Measurements from ENCODE around the gene BICRAL.
"Not testable (repeated sequence)": the region's sequence is repeated elsewhere in the genome, so short reads cannot be mapped to it uniquely, and the experiment has no call there.

Gene BICRAL

DNA sequence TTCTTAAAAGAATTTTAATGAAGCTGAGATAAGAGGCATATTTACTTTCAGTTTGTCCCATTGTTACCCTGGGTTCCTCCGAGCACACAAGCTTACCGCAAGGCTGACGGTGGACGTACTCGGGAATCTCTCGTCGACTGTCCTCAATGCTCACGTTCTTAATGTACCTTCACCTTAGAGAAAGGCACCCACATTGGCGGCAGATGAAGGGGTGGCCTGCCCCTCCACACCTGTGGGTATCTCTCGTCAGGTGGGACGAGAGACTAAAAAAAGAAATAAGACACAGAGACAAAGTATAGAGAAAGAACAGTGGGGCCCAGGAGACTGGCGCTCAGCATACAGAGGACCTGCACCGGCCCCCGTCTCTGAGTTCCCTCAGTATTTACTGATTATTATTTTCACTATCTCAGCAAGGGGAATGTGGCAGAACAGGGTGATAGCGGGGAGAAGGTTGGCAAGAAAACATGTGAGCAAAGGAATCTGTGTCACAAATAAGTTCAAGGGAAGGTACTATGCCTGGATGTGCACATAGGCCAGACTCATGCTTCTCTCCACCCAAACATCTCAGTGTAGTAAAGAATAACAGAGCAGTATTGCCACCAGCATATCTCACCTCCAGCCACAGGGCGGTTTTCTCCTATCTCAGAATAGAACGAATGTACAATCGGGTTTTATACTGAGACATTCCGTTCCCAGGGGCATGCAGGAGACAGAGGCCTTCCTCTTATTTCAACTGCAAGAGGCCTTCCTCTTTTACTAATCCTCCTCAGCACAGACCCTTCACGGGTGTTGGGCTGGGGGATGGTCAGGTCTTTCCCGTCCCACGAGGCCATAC lies 120.8 kb downstream of the BICRAL start:
- DNase-seq: not testable (repeated sequence)

DNA sequence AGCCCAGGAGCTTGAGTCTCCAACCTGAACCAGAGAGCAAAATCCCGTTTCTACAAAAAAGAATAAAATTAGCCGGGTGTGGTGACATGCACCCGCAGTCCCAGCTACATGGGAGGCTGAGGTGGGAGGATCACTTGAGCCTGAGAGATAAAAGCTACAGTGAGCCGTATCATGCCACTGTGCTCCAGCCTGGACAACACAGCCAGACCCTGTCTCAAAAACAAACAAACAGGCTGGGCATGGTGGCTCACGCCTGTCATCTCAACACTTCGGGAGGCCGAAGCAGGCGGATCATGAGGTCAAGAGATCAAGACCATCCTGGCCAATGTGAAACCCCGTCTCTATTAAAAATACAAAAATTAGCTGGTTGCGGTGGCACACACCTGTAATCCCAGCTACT lies 122.6 kb downstream of the BICRAL start:
- no peak for DNase-seq

DNA sequence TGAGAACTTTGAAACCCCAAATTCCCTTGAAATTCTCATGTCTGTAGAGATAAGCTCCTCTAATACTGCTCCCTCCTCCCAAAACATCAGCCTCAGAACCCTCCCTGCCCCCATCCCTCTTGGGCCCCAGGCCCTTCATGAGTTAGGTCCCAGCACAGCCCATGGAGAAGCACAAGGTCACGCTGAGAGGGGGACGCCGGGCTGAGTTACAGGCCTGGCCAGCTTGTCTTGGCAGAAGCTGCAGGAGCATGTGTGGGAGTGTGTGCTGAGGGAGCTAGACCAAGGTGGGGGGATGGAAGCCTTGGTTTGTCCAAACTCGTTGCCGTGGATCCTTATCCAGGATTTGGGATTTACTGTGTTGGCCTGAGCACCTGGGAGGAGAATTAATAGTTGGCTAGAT lies 125.5 kb downstream of the BICRAL start:
- DNase-seq: no peak

DNA sequence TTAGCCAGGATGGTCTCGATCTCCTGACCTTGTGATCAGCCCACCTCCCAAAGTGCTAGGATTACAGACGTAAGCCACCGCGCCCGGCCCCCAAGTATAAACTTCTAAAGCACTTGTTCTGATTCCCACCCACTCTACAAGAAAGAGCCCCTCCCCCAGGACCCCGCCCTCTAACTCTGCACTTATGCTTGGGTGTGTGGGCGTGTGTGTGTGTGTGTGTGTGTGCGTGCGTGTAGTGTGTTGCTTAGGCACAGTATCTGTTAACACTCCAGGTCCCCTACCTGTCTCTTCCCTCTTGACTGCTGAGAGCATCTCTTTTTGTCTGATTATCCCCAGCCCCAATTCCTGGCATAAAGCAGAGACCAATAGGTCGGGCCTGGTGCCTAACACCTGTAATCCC lies 128.0 kb downstream of the BICRAL start:
- no peak for DNase-seq

DNA sequence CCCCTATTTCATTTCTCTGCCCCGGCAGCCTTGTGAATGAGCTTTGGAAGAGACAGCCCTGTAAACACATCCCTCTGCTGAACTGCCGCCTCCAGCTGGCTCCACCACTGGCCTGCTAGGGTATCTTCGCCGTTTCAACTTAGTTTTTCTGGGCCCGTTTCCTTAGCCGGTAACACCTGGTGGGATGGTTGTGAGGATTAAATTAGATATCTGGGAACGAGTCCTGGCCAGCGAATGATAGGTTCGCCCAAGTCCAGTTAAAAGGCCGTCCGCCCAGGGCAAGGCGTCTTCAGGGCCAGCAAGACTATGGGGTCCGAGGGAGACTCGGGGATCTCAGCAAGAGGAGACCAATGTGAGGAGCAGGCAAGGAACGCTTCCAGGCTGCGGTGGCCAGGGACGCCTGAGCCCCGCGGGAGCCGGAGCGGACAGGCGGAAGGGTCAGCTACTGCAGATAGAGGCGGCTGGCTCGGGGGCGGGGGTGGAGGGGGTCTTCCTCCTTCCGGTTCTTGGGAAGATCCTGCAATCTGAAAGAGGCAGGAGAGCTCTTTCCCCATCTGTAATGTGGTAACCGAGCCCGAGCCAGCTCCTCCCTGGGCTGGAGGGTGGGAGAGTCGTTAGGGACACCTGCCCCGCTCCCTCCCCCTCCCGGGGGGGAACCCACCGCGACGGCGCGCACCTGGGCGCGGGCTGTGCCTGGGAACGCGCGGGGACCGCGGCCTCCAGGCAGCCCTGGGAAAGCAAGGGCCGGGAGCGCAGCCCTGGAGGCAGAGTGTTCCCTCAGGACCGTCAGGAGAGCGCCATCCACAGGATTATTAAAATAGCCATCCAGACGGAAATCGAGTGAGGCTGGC lies 129.5 kb downstream of the BICRAL start:
- DNase-seq: no peak

DNA sequence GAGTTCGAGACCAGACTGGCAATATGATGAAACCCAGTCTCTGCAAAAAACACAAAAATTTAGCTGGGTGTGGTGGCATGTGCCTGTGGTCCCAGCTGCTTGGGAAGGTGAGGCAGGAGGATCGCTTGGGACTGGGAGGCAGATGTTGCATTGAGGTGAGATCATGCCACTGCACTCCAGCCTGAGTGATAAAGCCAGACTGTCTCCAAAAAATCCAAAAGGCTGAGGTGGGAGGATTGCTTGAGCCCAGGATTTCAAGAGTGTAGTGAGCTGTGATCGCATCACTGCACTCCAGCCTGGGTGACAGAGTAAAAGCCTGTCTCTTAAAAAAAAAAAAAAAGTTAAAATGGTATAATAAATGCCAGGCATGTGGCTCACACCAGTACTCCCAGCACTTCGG lies 132.7 kb downstream of the BICRAL start:
- no peak for DNase-seq

DNA sequence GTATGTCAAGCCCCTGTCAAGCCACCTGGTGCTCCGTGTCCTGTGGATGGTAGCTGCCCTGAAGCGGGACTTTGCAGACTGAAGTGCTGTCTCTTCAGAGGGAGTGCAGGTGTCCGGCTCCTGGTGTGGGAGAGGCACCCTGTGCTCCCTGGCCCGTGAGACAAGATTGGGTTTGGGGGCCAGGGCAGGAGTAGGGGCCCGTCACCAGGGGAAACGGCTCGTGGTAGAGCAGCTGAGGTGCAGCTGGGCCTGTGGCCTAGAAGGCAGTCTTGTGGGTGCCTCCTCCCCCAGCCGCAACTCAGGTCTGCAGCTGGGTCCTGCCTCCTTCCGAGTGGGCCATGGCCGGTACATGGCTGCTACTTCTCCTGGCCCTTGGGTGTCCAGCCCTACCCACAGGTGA lies 133.9 kb downstream of the BICRAL start, which contains the start of gene PTCRA:
Gene PTCRA, plus strand, starts transcription at position 322 of the 400 bp plus-strand sequence. Its CDS starts 17 bp downstream, at position 339.
- no peak for DNase-seq

DNA sequence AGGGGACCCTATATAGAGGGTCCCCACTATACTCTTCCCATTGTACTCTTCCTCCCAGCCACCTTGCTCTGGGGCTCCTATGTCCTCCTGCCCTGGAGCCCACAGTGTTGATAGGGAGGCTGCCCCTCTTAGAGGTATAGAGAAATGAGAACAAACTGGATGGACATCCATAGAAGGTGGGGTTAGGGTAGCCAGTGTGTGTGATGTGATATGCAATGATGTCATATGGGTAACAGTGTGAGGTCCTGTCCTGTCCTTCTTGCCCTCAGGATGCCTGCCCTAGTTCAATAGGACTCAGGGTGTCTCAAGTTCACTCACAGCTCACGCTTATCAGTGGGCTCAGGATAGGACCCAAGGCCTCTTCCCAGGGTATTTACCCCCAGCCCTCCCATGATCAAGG lies 134.4 kb downstream of the BICRAL start:
- no peak for DNase-seq
